HG03439 (cell line): ENCODE results near the gene ZMIZ2.
"Not testable (repeated sequence)": the region's sequence is repeated elsewhere in the genome, so short reads cannot be mapped to it uniquely, and the experiment has no call there.

ENCODE experiments used
- ATAC-seq: cut with Tn5 transposase; IDR thresholded peaks from one replicate; pipeline ENCODE4 v1.9.1; 2021; ENCODE audit warnings: mild to moderate bottlenecking, moderate library complexity; ENCODE audit not compliant: unreplicated experiment

The ZMIZ2 gene

DNA sequence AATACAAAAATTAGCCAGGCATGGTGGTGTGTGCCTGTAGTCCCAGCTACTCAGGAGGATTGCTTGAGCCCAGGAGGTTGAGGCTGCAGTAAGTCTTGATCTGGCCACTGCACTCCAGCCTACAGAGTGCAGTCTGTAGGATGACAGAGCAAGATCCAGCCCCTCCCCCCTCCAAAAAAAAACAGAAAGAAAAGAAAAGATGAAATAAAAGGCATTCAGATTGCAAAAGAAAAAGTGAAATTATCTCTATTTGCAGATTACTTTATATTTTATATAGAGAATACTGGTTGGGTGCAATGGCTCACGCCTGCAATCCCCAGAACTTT is 20.7 kb upstream of the ZMIZ2 start:
- no peak for ATAC-seq

DNA sequence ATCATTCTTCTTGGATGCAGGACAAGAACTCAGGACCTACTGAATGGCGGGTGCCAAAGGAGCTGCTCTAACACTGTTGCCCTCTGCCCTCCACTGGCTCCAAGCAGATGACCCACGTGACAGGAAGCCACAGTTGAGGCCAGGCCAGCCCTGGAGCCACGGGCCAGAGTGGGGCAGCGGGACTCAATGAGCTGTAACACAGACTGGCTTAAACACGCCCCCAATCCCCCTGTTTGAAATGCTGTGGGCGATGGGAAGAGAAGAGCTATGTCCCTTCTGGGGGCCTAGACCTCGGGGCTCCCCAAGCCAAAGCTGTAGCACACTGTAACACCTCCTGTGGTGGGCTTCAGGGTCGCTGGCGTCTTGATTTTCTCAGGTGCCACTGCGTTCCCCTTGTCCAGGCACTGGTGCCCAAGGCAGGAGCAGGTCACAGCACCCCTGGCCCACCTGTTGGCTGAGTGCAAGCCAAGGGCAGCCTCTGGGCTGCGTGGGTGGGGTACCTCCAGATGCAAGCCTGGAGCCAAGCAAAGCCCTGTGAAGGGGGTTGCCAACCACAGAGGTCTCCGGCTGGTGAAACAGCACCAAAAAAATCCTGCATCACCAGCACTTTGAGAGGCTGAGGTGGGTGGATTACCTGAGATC is 18.6 kb upstream of the ZMIZ2 start:
- ATAC-seq: no peak

DNA sequence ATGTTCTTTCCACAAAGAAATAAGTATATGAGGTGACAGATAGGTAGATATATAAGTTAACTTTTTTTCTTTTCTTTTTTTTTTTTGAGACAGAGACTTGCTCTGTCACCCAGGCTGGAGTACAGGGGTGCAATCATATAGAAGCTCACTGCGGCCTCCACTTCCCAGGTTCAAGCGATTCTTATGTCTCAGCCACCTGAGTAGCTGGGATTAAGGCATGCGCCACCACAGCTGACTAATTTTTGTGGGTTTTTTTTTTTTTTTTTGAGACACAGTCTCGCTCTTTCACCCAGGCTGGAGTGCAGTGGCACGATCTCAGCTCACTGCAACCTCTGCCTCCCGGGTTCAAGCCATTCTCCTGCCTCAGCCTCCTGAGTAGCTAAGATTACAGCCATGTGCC is 15.7 kb upstream of the ZMIZ2 start:
- not testable (repeated sequence) for ATAC-seq

DNA sequence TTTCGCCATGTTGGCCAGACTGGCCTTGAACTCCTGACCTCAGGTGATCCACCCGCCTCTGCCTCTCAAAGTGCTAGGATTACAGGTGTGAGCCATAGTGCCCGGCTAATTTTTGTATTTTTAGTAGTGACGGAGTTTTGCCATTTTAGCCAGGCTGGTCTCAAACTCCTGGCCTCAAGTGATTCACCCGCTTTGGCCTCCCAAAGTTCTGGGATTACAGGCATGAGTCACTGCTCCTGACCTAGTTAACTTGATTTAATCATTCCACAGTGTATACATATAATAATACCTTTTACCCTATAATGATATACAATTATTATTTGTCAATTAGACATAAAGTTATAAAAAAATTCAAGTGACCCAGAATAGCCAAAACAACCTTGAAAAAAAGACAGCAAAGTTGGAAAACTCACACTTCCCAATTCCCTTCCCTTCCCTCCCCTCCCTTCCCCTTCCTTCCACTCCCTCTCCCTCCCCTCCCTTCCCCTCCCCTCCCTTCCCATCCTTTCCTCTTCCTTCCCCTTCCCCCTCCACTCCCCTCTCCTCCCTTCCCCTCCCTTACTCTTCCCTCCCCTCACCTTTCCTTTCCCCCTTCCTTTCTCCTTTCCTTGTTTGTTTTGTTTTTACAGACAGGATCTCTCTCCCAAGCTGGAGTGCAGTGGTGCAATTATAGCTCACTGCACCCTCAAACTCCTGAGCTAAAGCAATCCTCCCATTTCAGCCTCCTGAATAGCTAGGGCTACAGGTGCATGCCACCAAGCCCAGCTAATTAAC is 14.8 kb upstream of the ZMIZ2 start:
- no peak for ATAC-seq

DNA sequence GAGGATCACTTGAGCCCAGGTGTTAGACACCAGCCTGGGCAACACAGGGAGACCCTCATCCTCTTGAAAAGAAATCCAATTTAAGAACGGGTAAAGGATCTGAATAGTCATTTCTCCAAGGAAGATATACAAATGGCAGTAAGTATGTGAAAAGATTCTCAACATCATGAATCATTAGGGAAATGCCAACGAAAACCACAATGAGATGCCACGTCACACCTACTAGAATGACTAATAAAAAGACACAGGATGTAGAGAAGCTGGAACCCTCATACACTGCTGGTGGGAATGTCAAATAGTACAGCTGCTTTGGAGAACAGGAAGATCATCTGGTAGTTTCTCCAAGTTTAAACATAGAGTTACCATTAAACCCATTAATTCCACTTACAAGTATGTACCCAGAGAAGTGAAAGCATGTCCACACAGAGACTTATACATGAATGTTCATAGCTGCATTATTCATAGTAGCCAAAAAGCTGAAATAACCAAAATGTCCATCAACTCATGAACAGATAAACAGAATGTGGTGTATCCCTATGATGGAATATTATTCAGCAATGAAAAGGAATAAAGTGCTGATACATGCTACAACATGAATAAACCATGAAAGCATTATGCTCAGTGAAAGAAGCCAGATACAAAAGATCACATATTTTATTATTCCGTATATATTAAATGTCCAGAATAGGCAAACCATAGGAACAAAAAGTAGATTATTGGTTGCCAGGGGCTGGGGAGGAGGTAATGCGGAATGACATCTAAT is 13.1 kb upstream of the ZMIZ2 start:
- peak; percentile 59 for ATAC-seq

DNA sequence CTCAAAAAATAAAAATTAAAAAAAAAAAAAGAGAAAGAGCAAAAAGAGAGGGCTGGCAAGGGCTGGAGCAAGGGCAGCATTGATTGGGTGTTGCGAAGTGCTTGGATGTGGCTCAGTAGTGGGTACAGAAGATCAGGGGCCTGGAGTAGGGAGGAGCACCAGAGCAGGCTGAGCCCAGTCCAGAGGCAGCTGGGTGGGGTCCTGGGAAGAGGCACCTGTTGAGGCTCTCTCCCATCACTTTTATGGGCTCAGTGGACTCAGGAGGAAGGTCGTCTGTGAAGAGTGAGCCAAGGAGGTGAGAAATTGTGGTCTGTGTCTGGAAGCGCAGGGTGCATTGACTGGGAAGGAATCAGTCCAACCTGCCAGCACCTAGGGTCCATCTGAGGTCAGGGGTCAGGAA is 11.8 kb upstream of the ZMIZ2 start:
- no peak for ATAC-seq

DNA sequence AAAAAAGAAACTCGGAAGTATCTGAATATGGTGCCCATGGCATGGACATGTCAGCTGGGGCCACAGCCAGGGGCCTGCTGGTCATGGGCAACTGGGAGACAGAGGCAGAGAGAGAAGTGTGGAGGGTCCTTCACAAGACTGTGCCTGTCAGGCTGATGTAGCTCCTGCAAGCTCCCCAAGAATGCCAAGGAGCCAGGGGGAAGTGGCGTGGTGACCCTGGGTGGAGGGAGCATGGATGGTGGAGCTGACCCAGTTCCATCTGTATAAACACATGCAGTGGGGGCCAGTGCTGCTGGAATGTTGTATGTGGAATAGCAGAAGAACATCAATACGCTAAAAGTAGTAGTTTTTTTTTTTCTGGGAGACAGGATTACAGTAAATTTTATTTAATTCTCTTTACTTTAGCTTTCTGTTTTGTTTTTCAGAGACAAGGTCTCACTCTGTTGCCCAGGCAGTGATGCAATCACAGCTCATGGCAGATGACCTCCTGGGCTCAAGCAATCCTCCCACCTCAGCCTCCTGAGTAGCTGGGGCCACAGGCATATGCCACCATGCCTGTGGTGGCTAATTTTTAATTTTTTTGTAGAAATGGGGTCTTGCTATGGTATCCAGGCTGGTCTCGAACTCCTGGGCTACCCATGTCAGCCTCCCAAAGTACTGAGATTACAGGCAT is 10.5 kb upstream of the ZMIZ2 start:
- ATAC-seq: no peak

DNA sequence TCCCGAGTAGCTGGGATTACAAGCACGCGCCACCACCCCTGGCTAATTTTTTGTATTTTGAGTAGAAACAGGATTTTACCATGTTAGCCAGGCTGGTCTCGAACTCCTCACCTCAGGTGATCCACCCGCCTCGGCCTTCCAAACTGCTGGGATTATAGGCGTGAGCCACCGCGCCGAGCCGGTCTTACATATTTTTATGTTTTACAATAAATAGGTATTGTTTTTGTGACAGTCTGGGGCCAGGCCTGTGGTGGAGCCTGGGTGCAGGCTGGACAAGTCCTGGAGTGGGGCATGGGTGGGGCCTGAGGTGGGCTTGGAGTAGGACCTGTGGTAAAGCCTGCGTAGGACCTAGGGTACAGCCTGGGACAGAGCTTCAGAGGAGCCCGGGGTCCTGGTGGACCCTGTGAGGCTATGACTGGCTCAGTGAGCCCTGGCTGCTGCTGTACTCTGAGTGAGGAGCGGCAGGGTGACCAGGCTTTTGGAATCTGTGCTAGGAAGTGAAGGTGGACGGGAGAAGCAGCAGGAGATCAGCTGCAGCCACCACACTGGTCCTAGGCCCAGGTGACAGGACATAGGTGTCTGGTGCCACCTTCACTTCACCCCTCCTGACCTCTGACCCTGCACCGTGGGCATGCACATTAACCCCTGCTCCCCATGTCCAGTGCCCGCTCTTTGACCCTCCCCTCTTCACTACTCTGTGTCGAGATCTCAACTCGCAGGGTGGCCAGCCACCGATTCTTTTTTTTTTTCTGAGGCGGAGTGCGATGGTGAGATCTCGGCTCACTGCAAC is 9.6 kb upstream of the ZMIZ2 start:
- no peak for ATAC-seq

DNA sequence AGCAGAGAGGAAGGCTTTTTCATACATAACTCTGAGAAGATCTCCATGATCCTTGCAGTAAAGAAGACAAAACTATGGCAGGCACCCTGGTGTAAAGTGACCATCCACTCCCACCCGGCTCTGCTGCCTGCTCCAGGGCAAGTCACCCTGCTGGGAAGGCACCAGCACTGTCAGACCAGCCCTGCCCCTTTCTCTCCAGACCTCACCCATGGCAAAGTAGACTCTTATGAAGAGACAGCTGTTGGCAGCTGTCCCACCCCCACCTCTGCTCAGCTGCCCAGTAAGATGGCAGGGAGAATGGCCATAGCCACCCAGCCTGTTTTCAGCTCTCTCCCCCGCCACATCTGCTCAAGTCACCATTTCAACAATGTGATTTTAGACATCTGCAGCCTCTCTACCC is 8.6 kb upstream of the ZMIZ2 start:
- ATAC-seq: no peak

DNA sequence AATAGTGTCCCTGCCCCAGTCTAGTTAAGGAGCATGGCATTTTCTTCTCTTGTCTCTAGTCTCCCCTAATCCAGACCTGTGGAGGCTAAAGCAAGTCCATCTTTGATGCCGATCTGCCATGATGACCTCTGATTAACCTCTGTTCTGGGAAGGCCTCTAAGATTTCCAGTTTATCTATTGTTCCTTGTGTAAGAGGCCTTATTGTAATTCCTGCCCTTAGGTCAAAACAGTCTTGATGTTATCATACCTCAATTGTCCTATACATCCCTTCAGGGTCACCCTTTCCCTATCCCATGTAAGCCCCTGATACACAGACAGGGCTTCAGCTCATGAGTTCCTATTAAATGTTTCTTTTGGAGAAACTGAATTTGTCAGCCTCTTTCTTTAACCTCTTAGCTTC is 4.9 kb upstream of the ZMIZ2 start:
- no peak for ATAC-seq

DNA sequence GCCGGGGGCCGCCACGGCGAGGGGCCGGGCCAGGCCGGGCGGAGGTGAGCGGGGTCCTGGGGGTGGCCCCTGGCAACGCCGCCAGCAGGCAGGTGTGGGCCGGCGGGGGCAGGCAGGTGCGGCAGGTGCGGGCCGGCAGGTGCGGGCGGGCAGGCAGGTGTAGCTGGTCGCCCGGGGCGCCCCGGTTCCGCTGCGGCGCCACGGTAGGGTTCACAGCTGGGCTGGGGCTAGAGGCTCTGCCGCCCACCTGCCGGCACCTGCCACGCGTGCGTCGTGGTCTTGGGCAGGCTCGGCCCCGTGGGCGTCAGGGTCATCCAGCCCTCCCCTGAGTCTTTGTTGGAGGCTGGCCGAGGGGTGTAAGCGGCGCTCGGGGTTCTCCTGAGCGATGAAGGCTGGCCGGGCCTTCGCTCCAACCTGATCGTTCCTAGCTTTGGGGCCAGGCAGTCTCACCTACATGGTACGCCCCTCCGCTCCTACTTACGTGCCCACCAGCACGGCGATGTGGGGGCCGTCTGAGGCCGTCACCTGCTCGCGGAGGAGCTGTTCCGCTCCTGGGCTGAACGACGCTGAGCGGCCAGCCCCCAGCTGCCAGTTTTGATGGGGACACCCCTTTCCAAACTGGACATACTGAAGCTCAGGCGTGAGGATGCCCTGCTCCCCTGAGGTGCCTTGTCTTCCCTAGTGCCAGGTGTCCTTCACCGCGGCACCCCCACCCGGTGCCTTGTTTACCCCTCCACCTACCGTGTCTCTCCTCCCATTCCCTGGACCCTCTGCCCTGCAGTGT is 493 bp downstream of the ZMIZ2 start:
- ATAC-seq: peak; percentile 24

DNA sequence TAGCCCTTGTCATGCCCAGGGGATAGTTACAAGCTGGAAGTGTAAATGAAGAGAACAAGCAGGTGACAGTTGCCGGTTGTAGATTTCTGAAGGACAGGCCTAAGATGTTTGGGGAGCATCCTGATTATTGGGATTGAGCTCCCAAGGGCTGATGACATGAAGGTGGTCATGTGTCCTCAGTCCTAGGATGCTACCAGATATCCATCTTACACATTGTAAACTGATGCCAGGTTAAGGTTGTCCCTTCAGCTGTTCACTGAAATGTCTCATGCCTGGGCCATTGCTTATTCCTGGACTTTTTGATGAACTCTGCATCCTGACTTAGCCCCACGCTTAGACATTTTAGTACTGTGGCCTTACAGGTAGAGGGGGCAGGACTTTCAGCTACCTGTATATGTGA is 1.3 kb downstream of the ZMIZ2 start:
- no peak for ATAC-seq

DNA sequence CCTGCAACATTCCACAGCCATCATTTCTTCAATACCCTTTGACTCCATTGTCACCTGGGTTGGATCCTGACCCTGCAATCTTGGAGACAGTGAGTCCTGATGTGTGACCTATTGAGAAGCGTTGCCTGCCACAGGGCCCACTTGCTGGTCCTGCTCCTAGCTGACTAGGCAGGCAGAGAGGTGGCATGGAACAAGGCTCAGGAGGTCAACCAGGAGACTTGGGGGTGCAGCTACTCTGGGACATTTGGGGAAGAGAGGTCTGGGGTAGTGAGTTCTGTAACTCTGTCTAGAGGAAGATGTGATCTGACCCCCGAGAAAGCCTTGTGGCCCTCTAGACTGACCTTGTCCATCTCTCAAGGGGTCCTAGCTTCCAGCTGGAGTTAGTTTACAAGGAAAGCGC is 1.8 kb downstream of the ZMIZ2 start:
- no peak for ATAC-seq

DNA sequence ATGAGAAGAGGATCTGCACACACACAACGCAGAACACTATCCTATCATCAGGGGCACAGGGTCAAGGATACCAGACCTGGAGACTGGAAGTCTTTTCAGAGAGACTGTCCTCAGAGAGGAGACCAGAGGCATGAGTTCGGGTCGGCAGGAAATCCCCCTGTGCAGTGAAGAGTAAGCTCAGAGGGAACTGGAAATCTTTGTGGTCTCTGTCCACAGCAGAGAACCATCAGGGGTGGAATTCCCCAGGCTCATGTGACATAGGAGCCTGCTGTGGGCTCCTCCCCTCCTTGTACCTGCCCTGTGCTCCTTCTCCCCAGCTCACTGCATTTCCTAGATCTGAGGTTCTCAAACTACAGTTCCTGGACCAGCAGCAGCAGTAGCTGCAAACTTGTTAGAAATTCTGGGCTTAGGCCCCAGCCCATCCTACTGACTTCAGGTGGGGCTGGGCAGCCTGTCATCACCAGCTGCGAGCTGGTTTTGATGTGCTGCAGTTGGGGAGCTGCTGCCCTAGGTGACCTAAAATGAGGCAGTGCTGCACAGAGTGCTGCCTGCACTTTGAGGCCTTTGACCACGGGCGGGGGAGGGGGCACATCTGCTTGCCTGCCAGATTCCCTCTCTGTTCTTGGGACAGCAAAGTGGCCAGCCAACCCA is 2.4 kb downstream of the ZMIZ2 start:
- peak; percentile 51 for ATAC-seq

DNA sequence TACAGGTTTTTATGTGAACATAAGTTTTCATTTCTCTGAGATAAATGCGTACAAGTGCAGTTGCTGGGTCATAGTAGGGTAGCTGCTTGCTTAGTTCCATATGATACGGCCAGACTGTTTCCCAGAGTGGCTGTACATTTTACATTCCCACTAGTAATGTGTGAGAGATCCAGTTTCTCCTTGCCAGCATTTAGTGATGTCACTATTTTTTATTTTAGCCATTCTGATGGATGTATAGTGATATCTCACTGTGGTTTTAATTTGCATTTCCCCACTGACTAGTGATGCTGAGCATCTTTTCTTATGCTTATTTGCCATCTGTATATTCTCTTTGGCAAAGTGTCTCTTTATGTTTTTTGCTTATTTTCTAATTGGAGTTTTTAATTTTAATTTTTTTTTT is 4.2 kb downstream of the ZMIZ2 start:
- no peak for ATAC-seq

DNA sequence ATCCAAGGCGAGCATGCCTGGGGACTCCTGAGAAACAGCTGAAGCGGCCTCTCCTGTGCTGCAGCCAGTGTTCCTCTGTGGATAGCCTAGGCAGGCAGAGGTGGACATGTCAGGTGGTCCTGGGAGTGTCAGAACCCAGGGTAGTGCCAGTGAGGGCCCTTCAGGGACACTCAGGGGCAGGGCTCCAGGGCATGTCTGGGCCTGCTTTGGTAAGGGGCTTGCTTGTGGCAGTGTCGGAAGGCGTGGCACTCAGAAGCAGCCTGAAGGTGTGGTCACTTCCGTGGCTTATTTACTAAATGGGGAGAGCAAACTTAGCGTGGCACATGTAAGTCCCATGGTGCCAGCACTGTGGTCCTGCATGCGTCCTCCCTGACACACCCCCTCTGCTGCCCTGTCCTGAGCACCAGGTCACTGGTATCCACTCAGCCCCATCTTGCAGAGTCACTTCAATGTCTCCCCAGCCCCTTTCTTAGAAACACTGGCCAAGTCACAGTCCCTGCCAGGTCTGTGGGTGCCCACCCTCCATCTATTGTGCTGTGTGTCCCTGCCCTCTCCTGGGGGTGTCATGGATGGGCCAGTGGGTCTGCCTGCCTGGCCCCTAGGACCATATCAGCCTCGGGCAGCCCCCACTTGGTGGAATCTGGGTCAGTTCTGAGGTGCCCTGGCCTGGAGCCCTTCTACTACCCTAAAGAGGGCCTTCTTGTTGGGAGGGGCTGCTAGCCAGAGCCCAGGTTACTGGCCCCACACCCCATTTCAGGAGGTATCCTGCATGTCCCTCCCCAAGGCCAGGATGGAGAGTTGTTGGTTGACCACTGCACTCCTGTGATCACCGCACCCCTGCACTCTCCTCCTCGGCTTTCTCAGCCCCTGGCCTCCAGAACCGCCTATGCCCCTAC is 6.4 kb downstream of the ZMIZ2 start:
- no peak for ATAC-seq

DNA sequence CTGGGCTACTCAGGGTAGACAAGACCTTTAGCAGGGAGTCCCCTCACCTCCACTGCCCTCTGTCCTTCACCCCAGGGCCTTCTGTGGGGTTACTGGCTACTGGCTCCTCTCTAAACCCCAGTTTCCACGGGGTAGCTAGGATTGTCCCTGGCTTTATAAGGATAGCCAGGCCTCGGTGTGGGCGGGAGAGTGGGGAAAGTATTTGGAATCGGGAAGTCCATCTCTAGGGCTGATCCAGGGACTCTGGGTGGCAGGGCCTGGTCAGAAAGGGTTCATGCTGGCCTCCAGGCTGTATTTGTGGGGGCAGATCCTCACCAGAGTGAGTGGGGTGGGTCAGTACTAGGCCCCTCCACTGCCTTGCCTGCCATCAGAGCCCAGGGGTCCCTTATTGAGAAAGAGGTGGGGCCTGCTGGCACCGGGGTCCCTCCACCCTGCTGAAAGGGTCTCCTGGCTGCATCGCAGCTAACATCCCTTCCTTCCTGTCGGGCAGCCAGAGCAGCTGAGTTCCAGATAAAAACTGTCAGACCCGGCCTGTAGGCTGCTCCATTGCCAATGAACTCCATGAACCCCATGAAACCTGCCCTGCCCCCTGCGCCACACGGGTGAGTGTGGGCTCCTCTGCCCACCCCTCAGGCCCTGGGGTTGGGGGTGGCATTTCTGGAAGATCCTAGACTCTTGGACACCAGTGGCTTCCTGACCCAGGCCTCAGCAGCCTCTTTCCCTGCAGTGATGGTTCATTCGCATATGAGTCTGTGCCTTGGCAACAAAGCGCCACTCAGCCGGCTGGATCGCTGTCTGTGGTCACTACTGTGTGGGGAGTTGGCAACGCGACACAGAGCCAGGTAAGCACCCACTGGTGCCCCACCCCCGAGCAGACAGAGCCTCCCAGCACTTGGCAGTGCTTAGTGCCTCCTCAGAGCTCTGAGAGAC is 7.3 kb downstream of the ZMIZ2 start:
- no peak for ATAC-seq
